GM10847 (cell line): ENCODE results near the gene PLA2G2E.

ENCODE experiments used
- POLR2A ChIP-seq: IDR thresholded peaks from 2 replicates; pipeline ENCODE4 v1.6.1; 2011; ENCODE audit not compliant: insufficient read length; ENCODE audit errors: extremely low read depth

PLA2G2E gene

GRCh38 chr1:19909392-19909791 is 14.0 kb downstream of the PLA2G2E start:
- no peak for TF ChIP-seq POLR2A

- TF ChIP-seq POLR2A = no peak
Measured at GRCh38 chr1:19907456-19907855, 16.0 kb downstream of the PLA2G2E start.

GRCh38 chr1:19903621-19904020 is 19.8 kb downstream of the PLA2G2E start:
- no peak for TF ChIP-seq POLR2A

- no peak for TF ChIP-seq POLR2A
Measured at GRCh38 chr1:19901653-19902052, 21.8 kb downstream of the PLA2G2E start.

- no peak for TF ChIP-seq POLR2A
Measured at GRCh38 chr1:19894218-19894617, 29.2 kb downstream of the PLA2G2E start.

GRCh38 chr1:19893687-19894086 is 29.7 kb downstream of the PLA2G2E start:
- no peak for TF ChIP-seq POLR2A

GRCh38 chr1:19892628-19893168 is 30.7 kb downstream of the PLA2G2E start:
- TF ChIP-seq POLR2A = no peak

- TF ChIP-seq POLR2A = no peak
Measured at GRCh38 chr1:19892129-19892528, 31.3 kb downstream of the PLA2G2E start.

GRCh38 chr1:19889656-19890055 is 33.8 kb downstream of the PLA2G2E start:
- no peak for TF ChIP-seq POLR2A

GRCh38 chr1:19888112-19888511 is 35.3 kb downstream of the PLA2G2E start:
- TF ChIP-seq POLR2A = no peak

GRCh38 chr1:19885821-19886220 is 37.6 kb downstream of the PLA2G2E start:
- TF ChIP-seq POLR2A = no peak

- no peak for TF ChIP-seq POLR2A
Measured at GRCh38 chr1:19884312-19884711, 39.1 kb downstream of the PLA2G2E start.

- TF ChIP-seq POLR2A = peak; percentile 78
Measured at GRCh38 chr1:19882111-19883071, 41.0 kb downstream of the PLA2G2E start, which contains the start of gene OTUD3. Gene OTUD3 (plus strand): TSS chr1:19882395. CDS start chr1:19882514, 119 bp downstream.

GRCh38 chr1:19879661-19880060 is 43.8 kb downstream of the PLA2G2E start:
- no peak for TF ChIP-seq POLR2A

- no peak for TF ChIP-seq POLR2A
Measured at GRCh38 chr1:19879227-19879626, 44.2 kb downstream of the PLA2G2E start.

- no peak for TF ChIP-seq POLR2A
Measured at GRCh38 chr1:19878637-19878985, 44.8 kb downstream of the PLA2G2E start.

- no peak for TF ChIP-seq POLR2A
Measured at GRCh38 chr1:19877821-19878636, 45.4 kb downstream of the PLA2G2E start.
